Ishikawa (cell line): ENCODE results near the gene FBLN1.

Source experiments
- CEBPB ChIP-seq: IDR thresholded peaks from 2 replicates; pipeline ENCODE4 v1.6.1; 2012
- CREB1 ChIP-seq: IDR thresholded peaks from 2 replicates; pipeline ENCODE4 v1.6.1; 2012; ENCODE audit warnings: low read depth
- EGR1 ChIP-seq: IDR thresholded peaks from 2 replicates; pipeline ENCODE4 v1.6.1; 2012
- EP300 ChIP-seq: IDR thresholded peaks from 2 replicates; pipeline ENCODE4 v1.6.1; 2012; ENCODE audit warnings: borderline replicate concordance
- MAX ChIP-seq: IDR thresholded peaks from 2 replicates; pipeline ENCODE4 v1.6.1; 2012
- NFIC ChIP-seq: IDR thresholded peaks from 2 replicates; pipeline ENCODE4 v1.6.1; 2012
- REST ChIP-seq: IDR thresholded peaks from 2 replicates; pipeline ENCODE4 v1.6.1; 2012; ENCODE audit warnings: low read depth, mild to moderate bottlenecking
- TAF1 ChIP-seq: IDR thresholded peaks from 2 replicates; pipeline ENCODE4 v1.6.1; 2012; ENCODE audit warnings: low read depth, mild to moderate bottlenecking
- TEAD4 ChIP-seq: IDR thresholded peaks from 2 replicates; pipeline ENCODE4 v1.6.1; 2012
- USF1 ChIP-seq: IDR thresholded peaks from 2 replicates; pipeline ENCODE4 v1.6.1; 2012
- YY1 ChIP-seq: IDR thresholded peaks from 2 replicates; pipeline ENCODE4 v1.6.1; 2012; ENCODE audit warnings: low read depth
- ZBTB7A ChIP-seq: IDR thresholded peaks from 2 replicates; pipeline ENCODE4 v1.6.1; 2012; ENCODE audit warnings: low read depth

- TF ChIP-seq TAF1 (no peak), REST (no peak), NFIC (no peak), CEBPB (no peak), TEAD4 (no peak), MAX (no peak), EGR1 (no peak), EP300 (no peak), CREB1 (no peak), YY1 (no peak), USF1 (no peak), ZBTB7A (no peak)
Observed at GRCh38 chr22:45518136-45518535, 15.5 kb downstream of the FBLN1 start.
